Measurements from ENCODE around the gene FMNL2. TPM values are rescaled to one million over a fixed set of nuclear protein-coding genes. Genes with fewer than 3 reads are reported as not detected.

Gene FMNL2
- total RNA-seq, 1 experiment from 2014 or later: 28.1 TPM

DNA sequence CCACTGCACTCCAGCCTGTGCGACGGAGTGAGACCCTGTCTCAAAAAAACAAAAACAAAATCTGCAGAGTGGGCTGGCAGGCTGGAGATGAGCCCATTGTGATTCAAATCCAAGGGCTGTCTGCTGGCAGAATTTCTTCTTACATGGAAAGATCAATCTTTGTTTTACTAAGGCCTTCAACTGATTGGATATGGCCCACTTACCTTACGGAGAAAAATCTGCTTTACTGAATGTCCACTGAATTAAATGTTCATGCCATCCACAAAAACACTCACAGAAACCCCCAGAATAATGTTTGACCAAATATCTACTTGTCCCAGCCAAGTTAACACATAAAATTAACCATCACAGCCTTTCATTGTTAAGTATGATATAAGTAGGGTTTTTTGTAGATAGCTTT, 8.3 kb upstream of the FMNL2 start:
- intact Hi-C loops (cut with micrococcal nuclease): no loop called here
- ATAC-seq: no peak
- TF ChIP-seq ZFX (IDR thresholded peaks at IDR 0.05): no peak
- TF ChIP-seq ZBTB33 (IDR thresholded peaks at IDR 0.05; ENCODE audit: extremely low read depth, insufficient replicate concordance, low read length): no peak
- TF ChIP-seq SP1 (IDR thresholded peaks at IDR 0.05; ENCODE audit: low read depth): no peak

DNA sequence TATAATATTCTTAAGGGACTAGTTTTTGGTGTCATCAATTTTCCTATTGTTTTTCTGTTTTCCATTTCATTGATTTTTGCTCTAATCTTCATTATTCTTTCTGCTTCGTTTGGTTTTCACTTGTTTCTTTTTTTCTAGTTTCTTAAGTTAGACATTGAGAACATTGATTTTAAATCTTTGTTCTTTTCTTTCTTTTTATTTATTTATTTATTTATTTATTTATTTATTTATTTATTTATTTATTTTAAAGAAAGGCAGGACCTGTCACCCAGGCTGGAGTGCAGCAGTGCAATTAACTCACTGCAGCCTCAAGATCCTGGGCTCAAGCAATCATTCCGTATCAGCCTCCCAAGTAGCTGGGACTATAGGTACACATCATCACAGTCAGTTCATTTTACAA, 7.0 kb upstream of the FMNL2 start:
- no peak overlapping the region for H3K4me3 ChIP-seq (replicated peaks in 1 of 2; ENCODE audit: low read depth in 1 of 2, low read length in 2 of 2)
- H3K4me2 ChIP-seq (ENCODE audit: low read length): no peak overlapping the region
- no TSS peak for BruUV-seq (replicated peaks)
- no peak overlapping the region for H3K27ac ChIP-seq (ENCODE audit: low read depth, low read length)
- POLR2A ChIA-PET: no interaction called here
- H3K9ac ChIP-seq (ENCODE audit: low read length): no peak overlapping the region
- no peaks in the 10 kb centered on the region for H3K4me1 ChIP-seq (ENCODE audit: control insufficient read depth in 1 of 2, insufficient read depth in 2 of 2, low read length in 2 of 2)
- no peaks in the 10 kb centered on the region for H3K27me3 ChIP-seq (ENCODE audit: insufficient read depth, low read length)
- intact Hi-C loops (cut with micrococcal nuclease): no loop called here
- H3K9me3 ChIP-seq (ENCODE audit: control insufficient read depth in 1 of 2, insufficient read depth in 1 of 2, low read depth in 1 of 2, low read length in 2 of 2): no peaks in the 10 kb centered on the region
- no peaks in the 10 kb centered on the region for H3K9me2 ChIP-seq (ENCODE audit: insufficient read depth)
- H3K79me2 ChIP-seq (ENCODE audit: insufficient read depth, low read length): no peaks in the 10 kb centered on the region
- DNase-seq (ENCODE audit: low read depth, low spot score): no peak
- no peaks in the 10 kb centered on the region for H3K36me3 ChIP-seq (ENCODE audit: control insufficient read depth in 1 of 2, insufficient read depth in 2 of 2, low read length in 2 of 2)
- RAD21 ChIA-PET (ENCODE audit: low non-redundant PET in 1 of 2, low total read pairs in 2 of 2, uncharacterized antibody in 2 of 2, unreplicated experiment in 2 of 2): no interaction called here
- CTCF ChIA-PET: no interaction called here
- no peak overlapping the region for H2AFZ ChIP-seq (ENCODE audit: low read depth, low read length, poor library complexity, severe bottlenecking)
- no peaks in the 10 kb centered on the region for H4K20me1 ChIP-seq (ENCODE audit: insufficient read depth)
- no peak for ATAC-seq
- TF ChIP-seq, protein P1, sequence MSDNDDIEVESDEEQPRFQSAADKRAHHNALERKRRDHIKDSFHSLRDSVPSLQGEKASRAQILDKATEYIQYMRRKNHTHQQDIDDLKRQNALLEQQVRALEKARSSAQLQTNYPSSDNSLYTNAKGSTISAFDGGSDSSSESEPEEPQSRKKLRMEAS (IDR thresholded peaks at IDR 0.05): no peak
- TF ChIP-seq CBX3 (IDR thresholded peaks at IDR 0.05; ENCODE audit: low read depth): no peak
- no peak for TF ChIP-seq RAD21 (IDR thresholded peaks at IDR 0.05; ENCODE audit: low read depth)
- TF ChIP-seq JUND (IDR thresholded peaks at IDR 0.05): no peak
- no peak for TF ChIP-seq SP1 (IDR thresholded peaks at IDR 0.05; ENCODE audit: low read depth)
- TF ChIP-seq SRF (IDR thresholded peaks at IDR 0.05; ENCODE audit: low read depth): no peak
- no peak for TF ChIP-seq SIN3A (IDR thresholded peaks at IDR 0.05; ENCODE audit: low read depth)
- TF ChIP-seq EZH2 (IDR thresholded peaks at IDR 0.05): no peak
- no peak for TF ChIP-seq ATF3 (IDR thresholded peaks at IDR 0.05)
- TF ChIP-seq CTCF (IDR thresholded peaks at IDR 0.05 in 2 of 3, conservative IDR thresholded peaks at IDR 0.05 in 1 of 3; ENCODE audit: borderline replicate concordance in 1 of 3, insufficient read depth in 1 of 3, low read depth in 2 of 3, low read length in 2 of 3): no peak
- no peak for TF ChIP-seq ZBTB33 (IDR thresholded peaks at IDR 0.05; ENCODE audit: extremely low read depth, insufficient replicate concordance, low read length)
- no peak for TF ChIP-seq CEBPB (IDR thresholded peaks at IDR 0.05; ENCODE audit: low read depth)

More for the DNA sequence above, 8.3 kb upstream of the FMNL2 start:
- no peaks in the 10 kb centered on the region for H4K20me1 ChIP-seq (ENCODE audit: insufficient read depth)
- H3K9me3 ChIP-seq (ENCODE audit: control insufficient read depth in 1 of 2, insufficient read depth in 1 of 2, low read depth in 1 of 2, low read length in 2 of 2): no peaks in the 10 kb centered on the region
- H3K27me3 ChIP-seq (ENCODE audit: insufficient read depth, low read length): no peaks in the 10 kb centered on the region
- no peak overlapping the region for H3K4me3 ChIP-seq (replicated peaks in 1 of 2; ENCODE audit: low read depth in 1 of 2, low read length in 2 of 2)
- POLR2A ChIA-PET: no interaction called here
- no peak overlapping the region for H3K9ac ChIP-seq (ENCODE audit: low read length)
- RAD21 ChIA-PET (ENCODE audit: low non-redundant PET in 1 of 2, low total read pairs in 2 of 2, uncharacterized antibody in 2 of 2, unreplicated experiment in 2 of 2): no interaction called here
- BruUV-seq (replicated peaks): no TSS peak
- no peaks in the 10 kb centered on the region for H3K79me2 ChIP-seq (ENCODE audit: insufficient read depth, low read length)
- no peaks in the 10 kb centered on the region for H3K9me2 ChIP-seq (ENCODE audit: insufficient read depth)
- no peak overlapping the region for H2AFZ ChIP-seq (ENCODE audit: low read depth, low read length, poor library complexity, severe bottlenecking)
- no peak overlapping the region for H3K27ac ChIP-seq (ENCODE audit: low read depth, low read length)
- no peak overlapping the region for H3K4me2 ChIP-seq (ENCODE audit: low read length)
- CTCF ChIA-PET: no interaction called here
- no peaks in the 10 kb centered on the region for H3K36me3 ChIP-seq (ENCODE audit: control insufficient read depth in 1 of 2, insufficient read depth in 2 of 2, low read length in 2 of 2)
- no peak for DNase-seq (ENCODE audit: low read depth, low spot score)
- H3K4me1 ChIP-seq (ENCODE audit: control insufficient read depth in 1 of 2, insufficient read depth in 2 of 2, low read length in 2 of 2): no peaks in the 10 kb centered on the region

Data from HCT116 (cell line).